WTC11 (cell line): Measurements from ENCODE around the gene MSI2. TPM values are rescaled to one million over a fixed set of nuclear protein-coding genes. Genes with fewer than 3 reads are reported as not detected.

Experiments
- ATAC-seq: fragments of 200-7000 bp; cut with Tn5 transposase; 2 replicates; pipeline ENCODE4 v1.10.0; 2021; ENCODE audit warnings: mild to moderate bottlenecking, moderate library complexity
- CTCF ChIA-PET: fragments of 300-600 bp; sonication (Branson Sonifier 250); formaldehyde crosslinking; loops from one replicate; lab custom pipeline; 2021; ENCODE audit warnings: antibody characterized with exemption; lab: Charles Lee
- POLR2A ChIA-PET: fragments of 350-600 bp; sonication (Branson Sonifier 250); formaldehyde crosslinking; loops from one replicate; lab custom pipeline; 2021; ENCODE audit warnings: antibody characterized with exemption; lab: Charles Lee
- DNase-seq: peaks from one replicate; pipeline ENCODE4 v3.0.0; 2021; ENCODE audit warnings: low spot score
- H3K27ac Mint-ChIP-seq: 2 replicates; pipeline ENCODE4 v1.8.0; 2021; ENCODE audit warnings: mixed read lengths
- H3K27me3 Mint-ChIP-seq: 2 replicates; pipeline ENCODE4 v1.8.0; 2021; ENCODE audit warnings: low read depth, mild to moderate bottlenecking, moderate library complexity, mixed read lengths
- H3K36me3 Mint-ChIP-seq: 2 replicates; pipeline ENCODE4 v1.8.0; 2021; ENCODE audit warnings: mixed read lengths
- H3K4me1 Mint-ChIP-seq: 2 replicates; pipeline ENCODE4 v1.8.0; 2022; ENCODE audit warnings: mixed read lengths
- H3K4me3 Mint-ChIP-seq: 2 replicates; pipeline ENCODE4 v1.8.0; 2021; ENCODE audit warnings: mild to moderate bottlenecking, moderate library complexity, mixed read lengths
- H3K9me3 Mint-ChIP-seq: 2 replicates; pipeline ENCODE4 v1.8.0; 2021; ENCODE audit warnings: mixed read lengths
- CREM ChIP-seq: sonication (generic); formaldehyde crosslinking; IDR thresholded peaks from 2 replicates; pipeline ENCODE4 v1.8.1; 2022; ENCODE audit warnings: mild to moderate bottlenecking, missing genetic modification reagents, moderate library complexity
- KAT7 ChIP-seq: sonication (generic); formaldehyde crosslinking; IDR thresholded peaks from 2 replicates; pipeline ENCODE4 v1.8.1; 2023; ENCODE audit warnings: missing genetic modification reagents, mild to moderate bottlenecking, borderline replicate concordance
- NR1H2 ChIP-seq: sonication (generic); formaldehyde crosslinking; IDR thresholded peaks from 2 replicates; pipeline ENCODE4 v1.9.0; 2021; ENCODE audit warnings: mild to moderate bottlenecking, moderate library complexity, missing genetic modification reagents
- ZNF423 ChIP-seq: fragments of 250-450 bp; sonication (Bioruptor Pico); IDR thresholded peaks from 2 replicates; pipeline ENCODE4 v2.1.2; 2022; ENCODE audit warnings: mild to moderate bottlenecking, moderate library complexity
- total RNA-seq: library from RNA; stranded (reverse); gene quantifications from 3 replicates; pipeline ENCODE4 v1.2.3, GENCODE V29; 2021
- TF ChIP-seq, protein P1 (sequence below): fragments of 250-450 bp; sonication (Bioruptor Pico); IDR thresholded peaks from 2 replicates; pipeline ENCODE4 v1.9.0; 2021; ENCODE audit warnings: mild to moderate bottlenecking, borderline replicate concordance
- TF ChIP-seq, protein P2 (sequence below): sonication (generic); formaldehyde crosslinking; IDR thresholded peaks from 2 replicates; pipeline ENCODE4 v1.8.1; 2022; ENCODE audit warnings: mild to moderate bottlenecking, moderate library complexity, missing genetic modification reagents
- TF ChIP-seq, protein P3 (sequence below): sonication (generic); formaldehyde crosslinking; IDR thresholded peaks from 2 replicates; pipeline ENCODE4 v1.8.0; 2023; ENCODE audit warnings: mild to moderate bottlenecking, missing genetic modification reagents
- TF ChIP-seq, protein P4 (sequence below): fragments of 250-450 bp; sonication (Bioruptor Pico); IDR thresholded peaks from 2 replicates; pipeline ENCODE4 v1.9.0; 2021; ENCODE audit warnings: moderate library complexity, mild to moderate bottlenecking, inconsistent platforms, borderline replicate concordance
- TF ChIP-seq, protein P5 (sequence below): sonication (generic); formaldehyde crosslinking; conservative IDR thresholded peaks from 2 replicates; pipeline ENCODE4 v1.8.1; 2023; ENCODE audit warnings: mild to moderate bottlenecking, low read depth, missing genetic modification reagents, moderate library complexity
- TF ChIP-seq, protein P6 (sequence below): sonication (generic); formaldehyde crosslinking; IDR thresholded peaks from 2 replicates; pipeline ENCODE4 v1.8.0; 2022; ENCODE audit warnings: mild to moderate bottlenecking, missing genetic modification reagents

MSI2 gene
- total RNA-seq, 1 experiment from 2014 or later, result 82.1 TPM

DNA sequence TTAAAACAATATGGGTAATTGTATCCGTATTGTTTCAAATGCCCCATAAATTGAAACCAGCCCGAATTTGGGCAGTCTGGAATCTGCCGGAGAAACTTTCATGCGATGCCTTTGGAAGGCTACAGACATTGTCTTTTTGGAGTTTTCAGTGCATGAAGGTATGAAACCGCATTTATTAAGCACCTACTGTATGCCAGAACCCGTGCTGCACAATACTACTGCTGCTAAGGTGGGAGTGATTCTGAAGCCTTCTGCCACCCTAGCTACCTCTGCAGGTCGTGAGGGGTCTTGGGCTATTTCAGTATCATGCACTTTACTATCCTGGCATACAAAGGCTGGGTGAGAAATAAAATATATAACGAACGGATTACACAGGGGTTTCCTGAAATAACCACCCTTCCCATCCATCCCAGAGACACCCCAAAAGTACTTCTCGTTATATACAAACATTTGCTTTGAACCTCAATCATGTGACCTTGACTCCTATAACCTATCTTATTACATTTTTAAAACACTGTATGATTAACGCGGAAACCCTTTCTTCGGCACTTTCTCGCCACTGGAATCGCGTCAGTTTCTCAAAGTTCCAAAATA is 1.0 kb upstream of the MSI2 start:
- H3K27ac Mint-ChIP-seq, result no peak overlapping the region
- DNase-seq, result no peak
- peaks cover 15% of the 10 kb centered on the region for H3K27me3 Mint-ChIP-seq

DNA sequence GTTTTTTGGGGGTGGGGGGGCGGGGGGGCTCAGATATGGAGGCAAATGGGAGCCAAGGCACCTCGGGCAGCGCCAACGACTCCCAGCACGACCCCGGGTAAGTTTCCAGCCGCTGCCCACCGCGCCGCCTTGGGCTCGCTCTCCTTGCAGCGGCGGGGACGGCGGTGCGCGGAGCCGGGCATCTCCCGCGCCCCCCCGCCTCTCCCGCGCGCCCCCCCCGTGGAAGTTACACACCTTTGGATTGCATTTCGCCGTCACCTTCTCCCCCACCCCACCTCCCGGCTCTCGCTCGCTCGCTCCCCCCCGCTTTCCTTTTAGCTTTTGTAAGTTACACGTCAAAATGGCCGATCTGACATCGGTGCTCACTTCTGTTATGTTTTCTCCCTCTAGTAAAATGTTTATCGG is 387 bp downstream of the MSI2 start:
- H3K4me1 Mint-ChIP-seq, result peaks cover 54% of the 10 kb centered on the region
- H3K4me3 Mint-ChIP-seq, result peak overlapping the region; percentile 93
- TF ChIP-seq KAT7 (no peak), NR1H2 (CRISPR knock-in tag) (no peak), ZNF423 (no peak), CREM (CRISPR knock-in tag) (no peak)
- TF ChIP-seq, protein P1, sequence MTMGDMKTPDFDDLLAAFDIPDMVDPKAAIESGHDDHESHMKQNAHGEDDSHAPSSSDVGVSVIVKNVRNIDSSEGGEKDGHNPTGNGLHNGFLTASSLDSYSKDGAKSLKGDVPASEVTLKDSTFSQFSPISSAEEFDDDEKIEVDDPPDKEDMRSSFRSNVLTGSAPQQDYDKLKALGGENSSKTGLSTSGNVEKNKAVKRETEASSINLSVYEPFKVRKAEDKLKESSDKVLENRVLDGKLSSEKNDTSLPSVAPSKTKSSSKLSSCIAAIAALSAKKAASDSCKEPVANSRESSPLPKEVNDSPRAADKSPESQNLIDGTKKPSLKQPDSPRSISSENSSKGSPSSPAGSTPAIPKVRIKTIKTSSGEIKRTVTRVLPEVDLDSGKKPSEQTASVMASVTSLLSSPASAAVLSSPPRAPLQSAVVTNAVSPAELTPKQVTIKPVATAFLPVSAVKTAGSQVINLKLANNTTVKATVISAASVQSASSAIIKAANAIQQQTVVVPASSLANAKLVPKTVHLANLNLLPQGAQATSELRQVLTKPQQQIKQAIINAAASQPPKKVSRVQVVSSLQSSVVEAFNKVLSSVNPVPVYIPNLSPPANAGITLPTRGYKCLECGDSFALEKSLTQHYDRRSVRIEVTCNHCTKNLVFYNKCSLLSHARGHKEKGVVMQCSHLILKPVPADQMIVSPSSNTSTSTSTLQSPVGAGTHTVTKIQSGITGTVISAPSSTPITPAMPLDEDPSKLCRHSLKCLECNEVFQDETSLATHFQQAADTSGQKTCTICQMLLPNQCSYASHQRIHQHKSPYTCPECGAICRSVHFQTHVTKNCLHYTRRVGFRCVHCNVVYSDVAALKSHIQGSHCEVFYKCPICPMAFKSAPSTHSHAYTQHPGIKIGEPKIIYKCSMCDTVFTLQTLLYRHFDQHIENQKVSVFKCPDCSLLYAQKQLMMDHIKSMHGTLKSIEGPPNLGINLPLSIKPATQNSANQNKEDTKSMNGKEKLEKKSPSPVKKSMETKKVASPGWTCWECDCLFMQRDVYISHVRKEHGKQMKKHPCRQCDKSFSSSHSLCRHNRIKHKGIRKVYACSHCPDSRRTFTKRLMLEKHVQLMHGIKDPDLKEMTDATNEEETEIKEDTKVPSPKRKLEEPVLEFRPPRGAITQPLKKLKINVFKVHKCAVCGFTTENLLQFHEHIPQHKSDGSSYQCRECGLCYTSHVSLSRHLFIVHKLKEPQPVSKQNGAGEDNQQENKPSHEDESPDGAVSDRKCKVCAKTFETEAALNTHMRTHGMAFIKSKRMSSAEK, result no peak
- TF ChIP-seq, protein P2, sequence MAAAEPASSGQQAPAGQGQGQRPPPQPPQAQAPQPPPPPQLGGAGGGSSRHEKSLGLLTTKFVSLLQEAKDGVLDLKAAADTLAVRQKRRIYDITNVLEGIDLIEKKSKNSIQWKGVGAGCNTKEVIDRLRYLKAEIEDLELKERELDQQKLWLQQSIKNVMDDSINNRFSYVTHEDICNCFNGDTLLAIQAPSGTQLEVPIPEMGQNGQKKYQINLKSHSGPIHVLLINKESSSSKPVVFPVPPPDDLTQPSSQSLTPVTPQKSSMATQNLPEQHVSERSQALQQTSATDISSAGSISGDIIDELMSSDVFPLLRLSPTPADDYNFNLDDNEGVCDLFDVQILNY (CRISPR knock-in tag), result no peak
- TF ChIP-seq, protein P3, sequence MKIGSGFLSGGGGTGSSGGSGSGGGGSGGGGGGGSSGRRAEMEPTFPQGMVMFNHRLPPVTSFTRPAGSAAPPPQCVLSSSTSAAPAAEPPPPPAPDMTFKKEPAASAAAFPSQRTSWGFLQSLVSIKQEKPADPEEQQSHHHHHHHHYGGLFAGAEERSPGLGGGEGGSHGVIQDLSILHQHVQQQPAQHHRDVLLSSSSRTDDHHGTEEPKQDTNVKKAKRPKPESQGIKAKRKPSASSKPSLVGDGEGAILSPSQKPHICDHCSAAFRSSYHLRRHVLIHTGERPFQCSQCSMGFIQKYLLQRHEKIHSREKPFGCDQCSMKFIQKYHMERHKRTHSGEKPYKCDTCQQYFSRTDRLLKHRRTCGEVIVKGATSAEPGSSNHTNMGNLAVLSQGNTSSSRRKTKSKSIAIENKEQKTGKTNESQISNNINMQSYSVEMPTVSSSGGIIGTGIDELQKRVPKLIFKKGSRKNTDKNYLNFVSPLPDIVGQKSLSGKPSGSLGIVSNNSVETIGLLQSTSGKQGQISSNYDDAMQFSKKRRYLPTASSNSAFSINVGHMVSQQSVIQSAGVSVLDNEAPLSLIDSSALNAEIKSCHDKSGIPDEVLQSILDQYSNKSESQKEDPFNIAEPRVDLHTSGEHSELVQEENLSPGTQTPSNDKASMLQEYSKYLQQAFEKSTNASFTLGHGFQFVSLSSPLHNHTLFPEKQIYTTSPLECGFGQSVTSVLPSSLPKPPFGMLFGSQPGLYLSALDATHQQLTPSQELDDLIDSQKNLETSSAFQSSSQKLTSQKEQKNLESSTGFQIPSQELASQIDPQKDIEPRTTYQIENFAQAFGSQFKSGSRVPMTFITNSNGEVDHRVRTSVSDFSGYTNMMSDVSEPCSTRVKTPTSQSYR (CRISPR knock-in tag), result no peak
- TF ChIP-seq, protein P4, sequence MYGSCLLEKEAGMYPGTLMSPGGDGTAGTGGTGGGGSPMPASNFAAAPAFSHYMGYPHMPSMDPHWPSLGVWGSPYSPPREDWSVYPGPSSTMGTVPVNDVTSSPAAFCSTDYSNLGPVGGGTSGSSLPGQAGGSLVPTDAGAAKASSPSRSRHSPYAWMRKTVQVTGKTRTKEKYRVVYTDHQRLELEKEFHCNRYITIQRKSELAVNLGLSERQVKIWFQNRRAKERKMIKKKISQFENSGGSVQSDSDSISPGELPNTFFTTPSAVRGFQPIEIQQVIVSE, result no peak
- DNase-seq, result no peak
- H3K27ac Mint-ChIP-seq, result no peak overlapping the region
- ChIA-PET POLR2A (interaction anchor here (0.6 kb wide), 3 partner anchors 10 to 557 kb away, joined by 3 to 7 read pairs (median 6); no protein-coding TSS in a partner anchor), CTCF (interaction anchor here (0.6 to 3.5 kb wide), 4 partner anchors 13 to 491 kb away, joined by 4 to 39 read pairs (median 4); partner anchors contain the start of gene SCPEP1)
- H3K27me3 Mint-ChIP-seq, result peaks cover 15% of the 10 kb centered on the region
- no peaks in the 10 kb centered on the region for H3K9me3 Mint-ChIP-seq
- peaks cover 15% of the 10 kb centered on the region for H3K36me3 Mint-ChIP-seq
- no peak for ATAC-seq

More for the DNA sequence above, 1.0 kb upstream of the MSI2 start:
- TF ChIP-seq, protein P5, sequence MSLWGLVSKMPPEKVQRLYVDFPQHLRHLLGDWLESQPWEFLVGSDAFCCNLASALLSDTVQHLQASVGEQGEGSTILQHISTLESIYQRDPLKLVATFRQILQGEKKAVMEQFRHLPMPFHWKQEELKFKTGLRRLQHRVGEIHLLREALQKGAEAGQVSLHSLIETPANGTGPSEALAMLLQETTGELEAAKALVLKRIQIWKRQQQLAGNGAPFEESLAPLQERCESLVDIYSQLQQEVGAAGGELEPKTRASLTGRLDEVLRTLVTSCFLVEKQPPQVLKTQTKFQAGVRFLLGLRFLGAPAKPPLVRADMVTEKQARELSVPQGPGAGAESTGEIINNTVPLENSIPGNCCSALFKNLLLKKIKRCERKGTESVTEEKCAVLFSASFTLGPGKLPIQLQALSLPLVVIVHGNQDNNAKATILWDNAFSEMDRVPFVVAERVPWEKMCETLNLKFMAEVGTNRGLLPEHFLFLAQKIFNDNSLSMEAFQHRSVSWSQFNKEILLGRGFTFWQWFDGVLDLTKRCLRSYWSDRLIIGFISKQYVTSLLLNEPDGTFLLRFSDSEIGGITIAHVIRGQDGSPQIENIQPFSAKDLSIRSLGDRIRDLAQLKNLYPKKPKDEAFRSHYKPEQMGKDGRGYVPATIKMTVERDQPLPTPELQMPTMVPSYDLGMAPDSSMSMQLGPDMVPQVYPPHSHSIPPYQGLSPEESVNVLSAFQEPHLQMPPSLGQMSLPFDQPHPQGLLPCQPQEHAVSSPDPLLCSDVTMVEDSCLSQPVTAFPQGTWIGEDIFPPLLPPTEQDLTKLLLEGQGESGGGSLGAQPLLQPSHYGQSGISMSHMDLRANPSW (CRISPR knock-in tag), result no peak
- TF ChIP-seq, protein P6, sequence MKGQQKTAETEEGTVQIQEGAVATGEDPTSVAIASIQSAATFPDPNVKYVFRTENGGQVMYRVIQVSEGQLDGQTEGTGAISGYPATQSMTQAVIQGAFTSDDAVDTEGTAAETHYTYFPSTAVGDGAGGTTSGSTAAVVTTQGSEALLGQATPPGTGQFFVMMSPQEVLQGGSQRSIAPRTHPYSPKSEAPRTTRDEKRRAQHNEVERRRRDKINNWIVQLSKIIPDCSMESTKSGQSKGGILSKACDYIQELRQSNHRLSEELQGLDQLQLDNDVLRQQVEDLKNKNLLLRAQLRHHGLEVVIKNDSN (CRISPR knock-in tag), result 0 out of 2 replicates have a peak, but pooled peaks have one; percentile 20
- TF ChIP-seq, all 79 proteins: peak for 1
- peaks cover 39% of the 10 kb centered on the region for H3K4me1 Mint-ChIP-seq
- peaks cover 12% of the 10 kb centered on the region for H3K9me3 Mint-ChIP-seq
- ATAC-seq, result no peak
- ChIA-PET CTCF (interaction anchor here (0.6 to 3.5 kb wide), 2 partner anchors 12 to 277 kb away, joined by 7 to 39 read pairs; partner anchors contain the start of gene SCPEP1), POLR2A (no interaction called here)
- 0 out of 2 replicates have a peak, but pooled peaks cover 2% of the 10 kb centered on the region for H3K36me3 Mint-ChIP-seq
- H3K4me3 Mint-ChIP-seq, result peak overlapping the region; percentile 88
